Amygdala (tissue), 56 donors: ENCODE measurements around the gene FCGR3B.
"Not testable (repeated sequence)": the region's sequence is repeated elsewhere in the genome, so short reads cannot be mapped to it uniquely, and the experiment has no call there.

ENCODE experiments used
- DNase-seq, 56 donors: peaks; one replicate each; lab custom pipeline; 2025; lab: John Stamatoyannopoulos, UW

The FCGR3B gene

DNA sequence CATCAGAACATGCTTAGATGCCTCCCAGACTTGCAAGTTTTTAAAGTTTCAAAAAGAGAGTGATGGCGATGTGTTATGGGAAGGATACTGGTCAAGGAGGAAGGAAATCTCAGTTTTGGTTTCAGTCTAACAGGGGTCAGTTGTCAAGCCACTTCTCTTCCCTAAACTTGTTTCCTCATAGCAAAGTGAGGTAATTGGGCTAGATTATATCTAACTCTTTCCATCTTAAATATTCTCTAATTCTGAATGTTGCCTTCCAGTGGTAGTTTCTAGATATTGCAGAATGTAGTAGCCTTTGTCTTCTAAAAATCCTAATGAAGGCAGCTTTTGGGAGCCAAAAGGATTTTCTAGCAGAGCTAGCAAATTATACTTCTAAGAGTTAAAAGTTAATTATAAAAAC is 11.7 kb upstream of the FCGR3B start:
- not testable (repeated sequence) for DNase-seq

DNA sequence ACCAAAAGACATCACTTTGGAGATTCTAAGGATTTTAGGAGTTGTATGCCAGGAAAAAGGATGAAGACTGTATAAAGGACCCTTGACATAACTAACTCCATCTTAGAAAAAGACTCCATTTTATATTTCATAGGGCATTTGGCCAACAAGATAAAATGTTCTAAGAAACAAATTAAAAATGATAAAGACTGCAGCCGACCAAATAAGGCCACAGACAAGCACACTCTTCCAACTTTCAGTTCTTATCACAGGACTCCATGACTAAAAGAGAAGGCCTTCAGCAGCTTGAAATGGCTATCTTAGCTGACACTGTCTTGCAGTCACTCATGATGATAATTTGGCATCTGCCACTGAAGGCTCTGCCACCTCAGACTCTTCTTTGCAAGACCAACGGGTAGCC is 8.2 kb upstream of the FCGR3B start:
- not testable (repeated sequence) for DNase-seq

DNA sequence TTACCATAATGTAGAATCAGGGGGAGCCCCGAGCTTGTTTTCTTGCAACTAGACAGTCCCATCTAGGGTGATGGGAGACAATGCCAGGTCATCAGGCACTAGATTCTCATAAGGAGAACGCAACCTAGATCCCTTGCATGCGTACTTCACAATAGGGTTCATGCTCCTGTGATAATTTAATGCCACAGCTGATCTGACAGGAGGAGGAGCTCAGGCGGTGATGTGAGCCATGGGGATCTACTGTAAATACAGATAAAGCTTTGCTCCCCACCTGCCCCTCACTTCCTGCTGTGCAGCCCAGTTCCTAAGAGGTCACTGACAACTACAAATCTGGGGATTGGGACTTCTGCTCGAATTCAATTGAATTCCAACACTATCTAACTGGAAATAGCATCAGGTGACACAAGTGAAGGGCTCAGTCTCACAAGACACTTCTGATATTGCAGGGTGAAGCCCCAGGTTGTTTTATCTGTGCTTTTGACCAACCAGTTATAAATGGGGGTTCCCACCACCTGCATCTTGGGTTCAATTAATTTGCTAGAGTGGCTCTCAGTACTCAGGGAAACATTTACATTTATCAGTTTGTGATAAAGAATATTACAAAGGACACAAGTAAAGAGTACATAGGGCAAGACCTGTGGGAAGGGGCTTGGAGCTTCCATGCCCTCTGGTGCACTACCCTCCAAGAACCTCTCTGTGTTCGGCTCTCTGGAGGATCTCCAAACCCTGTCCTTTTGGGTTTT is 7.4 kb upstream of the FCGR3B start:
- not testable (repeated sequence) for DNase-seq

DNA sequence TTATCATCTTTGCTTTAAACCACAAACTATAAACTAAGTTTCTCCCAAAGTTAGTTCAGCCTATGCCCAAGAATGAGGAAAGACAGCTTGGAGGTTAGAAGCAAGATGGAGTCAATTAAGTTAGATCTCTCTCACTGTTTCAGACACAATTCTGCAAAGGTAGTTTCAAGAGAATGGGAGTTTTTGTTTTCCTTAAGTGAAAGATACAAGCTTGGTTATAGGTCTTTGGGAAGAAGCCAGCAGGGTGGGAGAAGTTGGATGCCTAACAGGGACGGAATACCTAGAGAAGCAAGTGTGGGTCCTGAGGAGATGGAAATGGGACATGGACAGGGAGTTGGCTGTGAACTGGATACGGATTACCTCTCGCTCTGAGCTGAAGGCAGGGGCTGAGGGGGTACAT is 6.0 kb upstream of the FCGR3B start:
- DNase-seq: not testable (repeated sequence)

DNA sequence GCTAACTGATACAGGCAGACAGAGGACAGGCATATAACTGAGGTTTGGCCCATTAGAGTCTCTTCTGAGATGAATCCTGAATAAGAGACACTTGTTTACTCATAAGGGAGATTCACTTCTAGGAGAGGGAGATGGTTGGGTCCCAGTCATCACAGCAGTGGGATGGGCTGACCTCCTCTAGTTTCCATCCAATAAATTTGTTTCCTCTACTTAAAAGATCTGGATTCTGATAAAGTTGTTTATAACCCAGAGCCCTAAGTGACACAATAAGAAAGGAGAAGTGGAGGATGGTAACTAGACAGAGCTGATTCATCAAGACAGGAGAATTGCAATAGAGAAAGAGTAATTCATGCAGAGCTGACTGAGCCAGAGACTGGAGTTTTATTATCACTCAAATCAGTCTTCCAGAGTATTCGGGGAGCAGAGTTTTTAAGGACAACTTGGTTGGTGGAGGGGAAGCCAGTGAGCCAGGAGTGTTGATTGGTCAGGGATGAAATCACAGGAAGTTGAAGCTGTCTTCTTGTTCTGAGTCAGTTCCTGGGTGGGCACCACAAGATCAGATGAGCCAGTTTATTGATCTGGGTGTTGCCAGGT is 5.3 kb upstream of the FCGR3B start:
- not testable (repeated sequence) for DNase-seq

DNA sequence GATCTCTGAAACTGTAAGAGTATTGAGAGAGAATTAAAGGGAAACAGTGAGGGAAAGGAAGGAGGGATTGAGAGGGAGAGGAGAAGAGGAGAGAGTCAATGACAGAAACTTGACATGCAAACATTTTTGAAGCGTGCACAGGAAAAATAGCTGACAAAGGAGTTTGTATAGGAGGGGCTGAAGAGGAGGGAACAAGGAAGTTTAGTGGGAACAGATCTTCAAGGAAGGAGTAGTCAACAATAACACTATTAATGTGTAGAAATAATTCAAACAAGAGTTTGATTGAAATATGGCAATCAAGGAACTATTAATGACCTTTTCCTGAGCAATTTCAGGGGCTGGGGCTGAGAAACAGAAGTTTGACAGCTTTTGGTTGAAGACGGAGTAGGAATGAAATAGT is 4.0 kb upstream of the FCGR3B start:
- not testable (repeated sequence) for DNase-seq

DNA sequence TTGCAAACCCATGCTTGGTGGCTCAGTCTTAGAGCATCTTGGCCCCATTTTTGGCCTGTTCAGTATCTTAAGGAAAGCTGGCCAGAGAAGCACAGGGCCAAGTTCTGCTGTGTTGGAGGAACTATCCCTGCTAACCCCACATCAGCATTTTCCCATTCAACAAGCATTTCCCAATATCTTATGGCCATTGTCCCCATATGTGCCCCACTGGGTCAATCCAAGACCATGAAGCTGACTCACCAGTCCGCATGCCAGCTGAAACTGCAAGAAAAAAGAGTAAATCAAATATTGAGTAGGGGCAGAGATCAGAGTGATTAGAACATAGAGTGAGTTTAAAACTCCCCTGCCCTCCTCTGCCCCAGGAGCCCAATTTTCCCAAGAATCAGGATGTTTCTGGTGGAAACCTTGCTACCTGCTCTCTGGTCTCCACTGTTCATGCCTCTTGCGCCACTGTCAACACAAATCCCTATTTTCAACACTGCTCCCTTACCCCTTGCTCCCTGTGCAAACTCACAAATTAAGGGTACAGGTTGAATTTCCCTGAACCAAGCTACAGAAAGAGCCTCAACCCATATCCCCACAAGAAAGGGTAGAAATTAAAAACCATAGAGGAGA is 741 bp downstream of the FCGR3B start:
- not testable (repeated sequence) for DNase-seq

DNA sequence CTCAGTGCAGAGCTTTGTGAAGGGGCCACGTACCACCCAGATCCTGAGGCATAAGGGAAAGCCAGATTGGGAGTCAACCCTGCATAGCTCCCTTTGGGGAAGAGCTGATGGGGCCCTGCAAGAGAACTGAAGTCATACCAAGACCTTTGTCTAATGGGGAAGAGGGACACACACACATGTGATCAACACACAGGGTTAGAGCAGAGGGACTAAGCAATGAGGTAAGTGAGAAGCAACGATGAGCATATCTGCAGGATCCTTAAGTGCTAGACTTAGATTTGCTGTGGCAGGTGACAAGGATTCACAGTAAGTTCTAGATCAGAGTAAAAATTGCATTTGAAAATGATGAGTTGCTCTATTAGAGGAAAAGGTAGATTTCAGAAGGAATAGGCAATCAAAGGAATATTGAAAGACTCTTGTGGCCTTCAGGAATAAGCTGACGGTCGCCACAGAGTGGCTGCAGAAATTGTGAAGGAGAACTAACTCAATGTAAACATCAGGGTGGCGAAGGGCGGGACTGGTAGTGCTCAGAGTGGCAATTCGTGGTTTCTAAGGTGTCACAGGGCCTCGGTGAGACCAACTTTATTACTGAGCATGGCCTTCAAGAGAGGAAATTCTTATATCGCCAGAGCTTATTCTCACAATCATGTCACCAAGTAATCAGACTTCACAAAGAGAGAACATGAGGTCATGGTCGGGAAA is 4.4 kb downstream of the FCGR3B start:
- DNase-seq: not testable (repeated sequence)

DNA sequence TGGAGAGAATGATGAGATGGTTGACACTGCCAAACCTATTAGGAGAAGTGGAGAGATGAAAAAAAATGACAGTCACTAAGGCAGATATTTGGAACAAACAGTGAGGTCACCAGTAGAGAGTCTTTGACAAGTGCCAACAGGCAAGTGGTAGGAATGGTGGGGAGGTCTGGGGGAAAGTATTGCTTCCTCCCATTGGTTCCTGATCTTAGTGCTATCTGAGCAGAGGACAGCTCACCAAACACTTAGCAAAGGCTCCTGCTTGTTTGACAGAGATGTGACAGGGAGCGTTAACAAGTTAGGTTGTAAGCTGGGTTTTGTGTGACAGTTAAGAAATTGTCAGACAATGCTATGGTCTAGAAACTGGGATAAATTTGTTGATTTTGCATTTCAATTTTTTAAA is 6.4 kb downstream of the FCGR3B start:
- DNase-seq: not testable (repeated sequence)

DNA sequence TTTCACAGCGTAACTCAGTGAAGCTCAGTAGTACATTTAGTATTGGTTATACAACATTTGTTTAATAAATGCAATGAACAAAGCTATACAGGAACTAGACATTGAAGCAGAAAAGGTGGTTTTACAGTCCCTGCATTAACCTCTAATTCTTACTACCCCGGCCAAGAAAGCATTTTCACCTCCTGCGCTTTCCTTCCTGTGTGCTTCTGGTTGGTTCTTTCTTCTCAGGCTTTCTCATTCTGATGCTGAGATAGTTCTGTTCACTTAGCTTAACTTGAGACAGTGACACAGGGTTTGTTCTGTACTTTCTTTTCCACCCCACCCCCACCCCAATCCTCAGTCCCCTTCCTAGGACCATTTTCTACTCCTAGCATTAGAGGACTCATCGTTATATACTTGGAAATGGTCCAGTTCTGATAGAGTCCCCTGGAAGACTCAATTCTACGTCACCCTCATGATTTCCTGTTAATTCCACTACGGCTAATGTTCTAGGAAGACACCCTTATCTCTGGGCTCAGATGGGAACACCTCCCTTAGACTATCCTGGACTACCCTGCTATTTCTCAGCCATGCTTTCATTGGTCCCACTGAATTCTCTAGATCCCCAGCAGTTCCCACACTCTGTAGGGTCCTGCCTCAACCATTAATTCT is 7.5 kb downstream of the FCGR3B start:
- DNase-seq: not testable (repeated sequence)

DNA sequence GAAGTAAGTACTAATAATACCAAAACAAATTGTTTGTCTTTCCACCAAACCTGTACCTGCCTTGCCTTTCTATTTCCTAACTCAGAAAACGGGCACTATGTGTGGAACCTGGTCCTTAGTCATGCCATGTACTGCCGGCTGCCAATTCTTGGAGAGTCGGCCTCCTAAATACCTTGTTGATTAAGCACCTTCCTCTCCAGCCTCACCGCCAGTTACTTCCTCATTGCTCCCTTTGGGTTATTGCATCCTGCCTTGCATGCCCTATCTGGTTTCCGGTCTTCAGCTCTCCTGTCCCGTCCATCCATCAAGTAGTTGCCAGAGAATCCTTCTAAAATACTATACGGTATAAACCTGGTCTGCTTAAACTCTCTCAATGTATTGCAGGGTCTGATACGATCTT is 8.9 kb downstream of the FCGR3B start:
- DNase-seq: peak in 1 of 56 donors; percentile 20

DNA sequence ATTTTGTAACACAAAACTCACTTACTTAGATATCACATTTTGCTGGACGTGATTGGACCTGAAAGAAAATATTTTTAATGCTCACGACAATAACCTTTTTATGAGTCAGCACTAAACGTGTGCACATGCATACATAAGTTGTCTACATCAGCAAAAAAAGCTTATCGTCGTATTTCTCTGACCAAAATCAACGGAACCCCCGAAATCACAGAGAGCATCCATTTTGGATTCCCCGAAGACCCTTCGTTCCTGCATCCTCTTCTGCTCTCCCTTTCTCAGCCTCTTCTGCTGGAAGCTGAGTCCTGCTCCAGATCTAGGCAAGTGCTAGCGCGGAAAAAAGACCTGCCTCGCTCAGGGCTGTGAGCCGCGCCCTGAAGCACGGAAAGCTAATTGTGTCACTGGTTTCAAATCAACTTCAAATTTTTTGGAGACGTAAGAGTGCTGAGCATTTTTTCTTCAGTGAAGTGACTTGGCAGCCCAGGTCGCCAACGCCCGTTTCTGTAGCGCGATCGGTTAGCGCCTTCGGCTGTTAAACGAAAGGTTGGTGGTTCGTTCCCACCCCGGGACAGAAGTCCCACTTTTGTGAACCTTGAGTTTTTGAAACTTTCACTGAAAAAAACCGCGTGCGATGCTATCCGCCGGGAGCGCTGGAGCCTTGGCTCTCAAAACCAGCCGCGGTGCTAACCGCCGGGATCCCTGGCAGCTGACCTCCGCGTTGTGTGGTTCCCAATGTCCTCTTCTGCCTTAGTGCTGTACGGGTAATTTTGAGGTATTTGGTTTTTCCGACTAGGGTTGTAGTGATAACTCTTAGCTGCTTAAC is 9.6 kb downstream of the FCGR3B start:
- DNase-seq: peak in 52 of 56 donors; percentile 4 to 89 (median 52)

DNA sequence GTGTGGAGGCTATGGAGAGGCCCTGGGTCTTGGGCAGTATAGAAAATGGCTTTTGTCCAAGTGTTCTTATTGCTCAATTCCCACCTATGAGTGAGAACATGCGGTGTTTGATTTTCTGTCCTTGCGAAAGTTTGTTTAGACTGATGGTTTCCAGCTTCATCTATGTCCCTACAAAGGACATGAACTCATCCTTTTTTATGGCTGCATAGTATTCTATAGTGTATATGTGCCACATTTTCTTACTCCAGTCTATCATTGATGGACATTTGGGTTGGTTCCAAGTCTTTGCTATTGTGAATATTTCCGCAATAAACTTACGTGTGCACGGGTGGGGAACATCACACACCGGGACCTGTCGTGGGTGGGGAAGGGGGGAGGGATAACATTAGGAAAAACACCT is 10.6 kb downstream of the FCGR3B start:
- DNase-seq: not testable (repeated sequence)

DNA sequence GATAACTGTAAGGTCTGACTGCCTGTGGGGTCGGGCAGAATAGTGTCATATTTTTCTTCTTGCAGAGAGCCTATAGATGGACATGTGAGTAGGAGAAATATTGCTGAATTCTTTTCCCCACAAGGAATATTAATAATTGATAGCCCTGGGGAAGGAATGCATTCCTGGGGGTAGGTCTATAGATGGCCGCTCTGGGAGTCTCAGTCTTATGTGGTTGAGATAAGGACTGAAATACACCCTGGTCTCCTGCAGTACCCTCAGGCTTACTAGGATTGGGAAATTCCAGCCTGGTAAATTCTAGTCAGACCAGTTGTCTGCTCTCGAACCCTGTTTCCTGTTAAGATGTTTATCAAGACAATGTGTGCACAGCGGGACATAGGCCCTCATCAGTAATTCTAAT is 12.5 kb downstream of the FCGR3B start:
- DNase-seq: not testable (repeated sequence)

DNA sequence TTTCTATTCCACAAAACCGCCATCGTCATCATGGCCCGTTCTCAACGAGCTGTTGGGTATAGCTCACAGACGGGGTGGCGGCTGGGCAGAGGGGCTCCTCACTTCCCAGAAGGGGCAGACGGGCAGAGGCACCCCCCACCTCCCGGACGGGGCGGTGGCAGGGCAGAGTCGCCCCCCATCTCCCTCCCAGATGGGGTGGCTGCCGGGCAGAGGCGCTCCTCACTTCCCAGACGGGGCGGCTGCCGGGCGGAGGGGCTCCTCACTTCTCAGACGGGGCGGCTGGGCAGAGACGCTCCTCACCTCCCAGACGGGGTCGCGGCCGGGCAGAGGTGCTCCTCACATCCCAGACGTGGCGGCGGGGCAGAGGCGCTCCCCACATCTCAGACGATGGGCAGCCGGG is 14.6 kb downstream of the FCGR3B start:
- not testable (repeated sequence) for DNase-seq

DNA sequence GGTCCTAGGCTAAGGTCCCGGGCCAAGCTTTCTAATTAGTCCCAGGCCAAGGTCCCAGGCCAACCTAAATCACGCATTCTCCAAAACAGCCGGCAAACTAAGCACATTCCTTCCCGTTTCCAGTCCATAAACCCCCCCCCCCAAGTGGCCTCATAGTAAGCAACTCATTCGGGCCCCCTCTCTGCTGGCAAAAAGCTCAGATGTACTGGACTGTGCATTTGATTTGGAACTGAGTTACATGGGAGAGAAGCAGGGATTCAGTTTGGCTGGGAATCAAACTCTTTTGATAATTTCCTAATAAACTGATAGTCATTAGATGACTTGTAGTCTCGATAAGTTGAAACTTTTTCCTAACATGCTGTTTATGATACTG is 17.8 kb downstream of the FCGR3B start:
- not testable (repeated sequence) for DNase-seq

DNA sequence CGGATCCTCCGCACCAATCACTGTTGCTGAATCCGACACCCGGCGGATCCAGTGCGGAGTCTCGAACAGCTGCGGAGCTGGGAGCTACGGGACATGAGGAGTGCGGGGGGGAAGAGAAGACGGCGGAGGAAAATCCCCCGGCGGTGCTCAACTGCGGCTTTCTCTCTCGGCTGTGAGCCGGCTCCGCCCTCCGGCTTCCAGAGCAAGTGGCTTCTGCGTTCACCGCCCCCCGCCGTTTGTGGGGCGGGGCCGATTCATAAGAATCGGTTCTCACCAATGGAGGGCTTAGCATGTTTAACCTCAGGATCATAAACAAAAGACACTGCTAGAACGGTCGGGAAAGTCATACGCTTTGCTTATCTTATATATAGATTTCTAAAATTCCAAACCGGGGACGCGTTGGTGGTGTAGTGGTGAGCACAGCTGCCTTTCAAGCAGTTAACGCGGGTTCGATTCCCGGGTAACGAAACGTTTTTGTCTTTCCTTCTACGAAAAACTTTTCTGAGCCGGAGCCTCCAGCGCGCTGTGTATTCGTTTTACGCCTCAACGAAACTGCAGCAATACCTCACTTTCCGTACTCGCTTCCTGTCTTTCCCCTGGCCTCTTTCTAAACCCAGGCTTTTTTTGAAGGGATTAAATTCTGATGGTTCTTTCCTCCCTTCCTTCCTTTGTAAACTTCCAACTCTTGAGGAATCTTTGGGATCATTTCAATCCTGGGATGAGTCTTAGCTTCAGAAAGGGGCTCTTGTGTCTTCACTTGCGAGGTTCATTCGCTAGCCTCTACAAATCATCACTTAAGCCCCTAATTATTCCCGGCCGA is 18.4 kb downstream of the FCGR3B start:
- DNase-seq: peak in 55 of 56 donors; percentile 28 to 100 (median 82)

DNA sequence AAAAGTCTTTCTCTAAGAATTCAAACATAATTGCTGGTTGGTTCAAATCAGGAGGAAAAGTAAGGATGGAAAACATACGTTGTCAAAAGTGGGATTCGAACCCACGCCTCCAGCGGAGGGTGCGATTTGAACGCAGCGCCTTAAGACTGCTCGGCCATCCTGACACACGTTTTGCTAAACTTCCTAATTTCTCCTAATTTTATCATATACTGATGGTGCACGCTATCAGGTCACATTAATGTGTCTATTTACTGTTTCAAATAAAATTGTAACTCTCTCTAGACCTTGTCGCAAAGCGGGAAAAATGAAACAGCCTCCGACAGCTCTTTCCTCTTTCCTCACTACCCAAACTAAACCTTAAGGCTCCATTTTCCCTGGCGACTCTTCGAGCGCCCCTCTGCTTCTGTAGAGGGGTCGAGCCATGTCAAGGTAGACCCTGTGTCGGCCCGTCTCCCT is 19.1 kb downstream of the FCGR3B start:
- DNase-seq: peak in 3 of 56 donors; percentile 14 to 25 (median 20)

DNA sequence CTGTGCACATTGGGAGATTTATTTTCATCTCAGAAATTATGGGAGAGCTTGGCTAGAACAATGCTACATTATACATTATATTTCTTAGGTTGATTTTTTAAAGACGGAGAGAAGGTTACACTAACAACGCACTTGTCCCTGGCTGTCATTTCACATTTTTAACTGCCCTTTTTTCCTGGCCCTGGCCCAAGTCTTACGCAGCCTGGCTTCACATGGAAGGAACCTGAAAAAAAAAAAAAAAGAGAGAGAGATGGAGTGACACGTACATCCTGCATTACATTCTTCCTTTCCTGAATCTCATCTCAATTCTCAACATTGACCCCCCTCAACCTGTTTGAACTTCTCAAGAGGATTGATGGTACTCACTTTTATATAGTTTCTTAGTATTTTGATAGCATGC is 20.8 kb downstream of the FCGR3B start:
- not testable (repeated sequence) for DNase-seq
